ENCODE measurements around the gene VAT1.
A peak's percentile ranks its signal among the peaks of the same experiment; 100 is the strongest.
"Not testable (repeated sequence)": the region's sequence is repeated elsewhere in the genome, so short reads cannot be mapped to it uniquely, and the experiment has no call there.

Gene VAT1

GRCh38 chr17:43006639-43007551, 15.3 kb downstream of the VAT1 start, which contains the start of gene IFI35:
IFI35 (plus strand) TSS chr17:43006784; CDS start chr17:43006948, 164 bp downstream.
- no peak for TF ChIP-seq CTCF (conservative IDR thresholded peaks at IDR 0.05; ENCODE audit: control insufficient read depth, insufficient read depth, low read depth, low read length)
- H3K4me3 ChIP-seq (ENCODE audit: control insufficient read depth, low read depth, low read length): peak within 1 kb of the TSS; percentile 92

GRCh38 chr17:43003542-43004172, 18.5 kb downstream of the VAT1 start:
- H3K4me3 ChIP-seq (ENCODE audit: control insufficient read depth, low read depth, low read length): no peak overlapping the region
- TF ChIP-seq CTCF (conservative IDR thresholded peaks at IDR 0.05; ENCODE audit: control insufficient read depth, insufficient read depth, low read depth, low read length): no peak
- peak; percentile 77 for DNase-seq (ENCODE audit: low read depth)

More at GRCh38 chr17:43006639-43007551, 15.3 kb downstream of the VAT1 start, which contains the start of gene IFI35:
- DNase-seq (ENCODE audit: low read depth): peak; percentile 83

- H3K4me3 ChIP-seq (ENCODE audit: control insufficient read depth, low read depth, low read length); DNase-seq (ENCODE audit: low read depth): not testable (repeated sequence)
Observed at GRCh38 chr17:43000894-43001293, 21.3 kb downstream of the VAT1 start.

GRCh38 chr17:42999003-42999525, 23.1 kb downstream of the VAT1 start:
- no peak for TF ChIP-seq CTCF (conservative IDR thresholded peaks at IDR 0.05; ENCODE audit: control insufficient read depth, insufficient read depth, low read depth, low read length)
- peak overlapping the region; percentile 99 for H3K4me3 ChIP-seq (ENCODE audit: control insufficient read depth, low read depth, low read length)

GRCh38 chr17:42997984-42998938, 23.9 kb downstream of the VAT1 start, which contains the start of gene RPL27:
RPL27 (plus strand) TSS chr17:42998419; CDS start chr17:42998751, 332 bp downstream.
- peak within 1 kb of the TSS; percentile 99 for H3K4me3 ChIP-seq (ENCODE audit: control insufficient read depth, low read depth, low read length)
- DNase-seq (ENCODE audit: low read depth): peak; percentile 100
- TF ChIP-seq CTCF (conservative IDR thresholded peaks at IDR 0.05; ENCODE audit: control insufficient read depth, insufficient read depth, low read depth, low read length): peak; percentile 77

More at GRCh38 chr17:42999003-42999525, 23.1 kb downstream of the VAT1 start:
- DNase-seq (ENCODE audit: low read depth): no peak

GRCh38 chr17:42997390-42997983, 24.7 kb downstream of the VAT1 start:
- H3K4me3 ChIP-seq (ENCODE audit: control insufficient read depth, low read depth, low read length): peak overlapping the region; percentile 43
- no peak for TF ChIP-seq CTCF (conservative IDR thresholded peaks at IDR 0.05; ENCODE audit: control insufficient read depth, insufficient read depth, low read depth, low read length)
- DNase-seq (ENCODE audit: low read depth): no peak

GRCh38 chr17:42993913-42994312, 28.3 kb downstream of the VAT1 start:
- not testable (repeated sequence) for DNase-seq (ENCODE audit: low read depth); H3K4me3 ChIP-seq (ENCODE audit: control insufficient read depth, low read depth, low read length)
